Esophagus squamous epithelium (tissue), 4 donors: ENCODE measurements around the gene LCK.

Experiments
- POLR2A ChIP-seq, 4 donors: fragments of 450-650 bp; IDR thresholded peaks; one replicate each; pipeline ENCODE4 v1.6.1; 2017; ENCODE audit warnings: antibody characterized with exemption in 4 of 4, mild to moderate bottlenecking in 4 of 4, moderate library complexity in 3 of 4
- TF ChIP-seq, protein P1 (sequence below), 6 experiments: fragments of 450-650 bp in 4 of 6; fragments of 200-600 bp in 2 of 6; sonication (generic) in 2 of 6; IDR thresholded peaks; one replicate each; pipeline ENCODE4 v1.5.1; 2016 to 2019; ENCODE audit warnings: antibody characterized with exemption in 6 of 6, mild to moderate bottlenecking in 4 of 6, moderate library complexity in 4 of 6

DNA sequence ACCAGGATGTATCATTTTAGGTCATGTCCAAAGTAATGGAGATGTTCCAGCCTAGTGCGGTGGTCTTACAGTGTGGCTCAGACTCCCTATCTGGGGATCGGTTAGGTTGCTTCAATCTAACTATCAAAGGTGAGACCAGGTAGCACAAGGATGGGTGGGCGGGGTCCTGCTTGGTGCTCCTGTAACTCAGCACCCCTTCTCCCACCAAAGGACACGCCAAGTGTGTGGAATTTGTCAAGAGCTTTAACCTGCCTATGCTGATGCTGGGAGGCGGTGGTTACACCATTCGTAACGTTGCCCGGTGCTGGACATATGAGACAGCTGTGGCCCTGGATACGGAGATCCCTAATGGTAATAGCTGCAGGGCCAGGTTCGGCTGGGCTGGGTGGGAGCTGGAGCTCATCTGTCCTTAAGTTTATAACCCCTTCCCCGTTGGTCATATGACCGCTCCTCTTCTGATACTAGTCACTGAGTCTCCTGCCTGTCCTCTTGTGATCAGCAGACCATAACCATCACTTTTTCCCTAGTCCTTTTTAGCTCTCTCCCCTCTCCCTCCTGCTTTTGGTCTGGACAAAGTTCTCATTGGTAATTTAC, 79.6 kb downstream of the LCK start:
- TF ChIP-seq, protein P1, sequence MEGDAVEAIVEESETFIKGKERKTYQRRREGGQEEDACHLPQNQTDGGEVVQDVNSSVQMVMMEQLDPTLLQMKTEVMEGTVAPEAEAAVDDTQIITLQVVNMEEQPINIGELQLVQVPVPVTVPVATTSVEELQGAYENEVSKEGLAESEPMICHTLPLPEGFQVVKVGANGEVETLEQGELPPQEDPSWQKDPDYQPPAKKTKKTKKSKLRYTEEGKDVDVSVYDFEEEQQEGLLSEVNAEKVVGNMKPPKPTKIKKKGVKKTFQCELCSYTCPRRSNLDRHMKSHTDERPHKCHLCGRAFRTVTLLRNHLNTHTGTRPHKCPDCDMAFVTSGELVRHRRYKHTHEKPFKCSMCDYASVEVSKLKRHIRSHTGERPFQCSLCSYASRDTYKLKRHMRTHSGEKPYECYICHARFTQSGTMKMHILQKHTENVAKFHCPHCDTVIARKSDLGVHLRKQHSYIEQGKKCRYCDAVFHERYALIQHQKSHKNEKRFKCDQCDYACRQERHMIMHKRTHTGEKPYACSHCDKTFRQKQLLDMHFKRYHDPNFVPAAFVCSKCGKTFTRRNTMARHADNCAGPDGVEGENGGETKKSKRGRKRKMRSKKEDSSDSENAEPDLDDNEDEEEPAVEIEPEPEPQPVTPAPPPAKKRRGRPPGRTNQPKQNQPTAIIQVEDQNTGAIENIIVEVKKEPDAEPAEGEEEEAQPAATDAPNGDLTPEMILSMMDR (IDR thresholded peaks at IDR 0.05), result no peak
- TF ChIP-seq POLR2A (IDR thresholded peaks at IDR 0.05), result no peak
